Measurements from ENCODE around the gene STX2. TPM values are rescaled to one million over a fixed set of nuclear protein-coding genes. Genes with fewer than 3 reads are reported as not detected.

STX2 gene
- total RNA-seq, 2 experiments from 2014 or later, result 17.2 to 17.8 TPM

DNA sequence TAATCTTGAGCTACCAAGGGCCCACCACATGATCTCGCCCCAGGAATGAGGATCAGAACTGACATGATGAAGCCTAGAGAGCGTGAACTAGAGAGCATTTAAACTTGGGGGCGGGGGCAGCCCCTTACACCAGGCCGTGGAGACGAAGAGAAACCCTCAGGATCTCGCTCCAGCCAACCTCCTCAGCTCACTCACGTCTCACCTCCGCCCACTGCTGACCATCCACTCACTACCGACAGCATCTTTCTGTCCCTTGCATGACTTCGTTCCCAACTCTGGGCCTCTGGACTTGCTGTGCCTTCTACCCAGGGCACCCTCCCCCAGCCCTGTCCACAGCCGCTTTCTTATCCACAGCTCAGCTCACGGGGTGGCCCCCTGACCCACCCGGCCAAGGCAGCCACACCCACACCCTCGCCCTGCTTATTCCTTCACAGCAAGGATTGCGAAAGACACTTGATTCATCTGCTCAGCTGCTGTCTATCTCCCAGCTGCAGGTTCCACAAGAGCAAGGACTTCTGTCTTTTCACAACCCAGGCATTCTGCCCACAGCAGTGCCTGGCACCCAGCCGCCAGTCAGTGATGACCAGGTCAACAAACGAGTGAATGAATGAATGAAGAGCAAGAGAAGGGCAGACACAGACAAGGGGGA is 6.4 kb downstream of the STX2 start:
- DNase-seq (no peak), ATAC-seq (no peak)
- Mint-ChIP-seq H3K9me3 (ENCODE audit: low read depth) (no peaks in the 10 kb centered on the region), H3K4me3 (no peak overlapping the region), H3K27ac (no peak overlapping the region), H3K4me1 (peaks cover 18% of the 10 kb centered on the region), H3K27me3 (no peaks in the 10 kb centered on the region), H3K36me3 (no peaks in the 10 kb centered on the region)
- CTCF ChIA-PET, result no interaction called here

DNA sequence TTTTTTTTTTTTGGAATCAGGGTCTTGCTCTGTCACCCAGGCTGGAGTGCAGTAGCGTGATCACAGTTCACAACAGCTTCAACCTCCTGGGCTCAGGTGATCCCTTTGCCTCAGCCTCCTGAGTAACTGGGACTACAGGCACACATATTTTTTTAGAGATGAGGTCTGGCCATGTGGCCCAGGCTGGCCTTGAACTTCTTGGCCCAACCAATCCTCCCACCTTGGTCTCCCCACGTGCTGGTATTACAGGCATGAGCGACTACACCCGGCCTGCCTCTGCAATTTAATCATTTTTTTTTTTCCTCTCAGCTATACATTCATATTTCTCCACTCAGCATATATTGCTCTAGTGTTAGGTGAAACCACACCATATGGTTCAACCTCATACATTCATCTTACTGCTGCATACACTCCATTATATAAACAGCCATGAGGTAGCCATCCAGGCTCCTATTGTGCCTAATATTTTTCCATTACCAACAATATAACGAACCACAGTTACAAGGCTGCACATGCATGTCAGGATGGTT is 7.1 kb downstream of the STX2 start:
- peaks cover 20% of the 10 kb centered on the region for H3K4me1 Mint-ChIP-seq
- no peaks in the 10 kb centered on the region for H3K9me3 Mint-ChIP-seq (ENCODE audit: low read depth)
- no peaks in the 10 kb centered on the region for H3K36me3 Mint-ChIP-seq
- no peak overlapping the region for H3K4me3 Mint-ChIP-seq
- no peak overlapping the region for H3K27ac Mint-ChIP-seq
- H3K27me3 Mint-ChIP-seq, result no peaks in the 10 kb centered on the region
- DNase-seq (no peak), ATAC-seq (no peak)
- CTCF ChIA-PET, result interaction anchor here (1.0 to 1.6 kb wide), 2 partner anchors 11 to 14 kb away, joined by 4 to 5 read pairs; no protein-coding TSS in a partner anchor

GRCh38 chr12:130831246-130831645 is 7.8 kb downstream of the STX2 start:
- Mint-ChIP-seq H3K4me1 (peaks cover 17% of the 10 kb centered on the region), H3K36me3 (no peaks in the 10 kb centered on the region), H3K9me3 (ENCODE audit: low read depth) (no peaks in the 10 kb centered on the region), H3K27me3 (no peaks in the 10 kb centered on the region), H3K4me3 (no peak overlapping the region), H3K27ac (no peak overlapping the region)
- no peak for DNase-seq
- CTCF ChIA-PET, result interaction anchor here (1.0 to 1.6 kb wide), 2 partner anchors 10 to 13 kb away, joined by 4 to 5 read pairs; no protein-coding TSS in a partner anchor
- no peak for ATAC-seq

DNA sequence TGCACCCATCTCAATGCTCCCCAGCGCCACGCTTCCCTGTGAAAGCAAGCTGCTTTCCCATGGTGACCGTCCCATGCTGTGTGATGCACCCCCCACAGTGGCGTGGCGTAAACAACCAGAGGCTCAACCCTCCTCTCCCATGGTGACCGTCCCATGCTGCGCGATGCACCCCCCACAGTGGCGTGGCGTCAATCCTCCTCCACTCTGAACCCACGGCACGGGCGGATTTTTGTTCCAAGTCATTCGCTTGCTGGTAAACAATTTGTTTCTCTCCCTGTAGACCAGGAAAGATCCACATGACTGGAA is 8.9 kb downstream of the STX2 start:
- peak; percentile 27 for DNase-seq
- no peak overlapping the region for H3K27ac Mint-ChIP-seq
- no peak overlapping the region for H3K4me3 Mint-ChIP-seq
- H3K9me3 Mint-ChIP-seq (ENCODE audit: low read depth), result no peaks in the 10 kb centered on the region
- CTCF ChIA-PET, result interaction anchor here (1.6 kb wide), 1 partner anchor 9 kb away, joined by 5 read pairs; no protein-coding TSS in a partner anchor
- peaks cover 2% of the 10 kb centered on the region for H3K36me3 Mint-ChIP-seq
- peaks cover 15% of the 10 kb centered on the region for H3K4me1 Mint-ChIP-seq
- no peak for ATAC-seq
- no peaks in the 10 kb centered on the region for H3K27me3 Mint-ChIP-seq

DNA sequence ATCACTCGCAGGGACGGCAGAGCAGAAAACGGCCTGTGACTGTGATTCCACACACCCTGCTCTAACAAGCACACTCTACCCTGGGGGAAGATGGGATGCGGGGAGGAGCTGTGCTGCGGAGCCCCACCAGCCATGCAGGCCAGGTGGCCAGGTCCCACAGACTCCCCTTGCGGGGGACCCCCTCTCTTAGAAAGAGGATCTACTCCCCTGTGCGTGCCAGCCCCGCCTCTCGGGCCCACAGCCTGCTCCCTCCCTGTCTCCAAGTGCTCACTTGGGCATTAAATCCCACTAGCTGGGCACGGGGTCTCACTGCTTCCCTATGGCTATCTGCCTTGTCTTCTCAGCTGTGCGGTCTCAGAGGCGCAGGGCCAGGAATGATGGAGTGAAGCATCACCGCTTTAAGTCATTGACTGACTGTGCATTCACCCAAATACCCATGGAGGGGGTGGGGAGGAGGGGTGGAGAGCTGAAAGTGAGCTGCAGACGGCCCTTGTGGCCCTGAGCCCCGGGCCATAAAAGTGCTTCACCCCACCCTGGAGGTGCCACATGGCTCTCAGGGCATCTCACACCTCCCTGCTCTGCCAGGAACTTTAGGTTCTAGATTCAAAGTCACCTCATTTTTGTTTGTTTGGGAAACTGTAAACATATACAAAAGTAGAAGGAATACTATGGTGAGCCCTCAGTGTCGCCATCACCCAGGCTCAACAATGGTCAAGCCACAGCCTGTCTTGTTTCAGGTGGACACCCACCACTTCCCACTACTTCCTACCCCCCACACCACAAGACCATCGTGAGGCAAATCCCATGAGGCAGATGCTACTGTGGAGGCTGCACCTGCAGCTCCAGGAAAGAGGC is 9.4 kb downstream of the STX2 start:
- CTCF ChIA-PET, result interaction anchor here (0.7 to 1.6 kb wide), 3 partner anchors 9 to 81 kb away, joined by 3 to 5 read pairs (median 3); no protein-coding TSS in a partner anchor
- Mint-ChIP-seq H3K4me1 (peaks cover 15% of the 10 kb centered on the region), H3K27me3 (no peaks in the 10 kb centered on the region), H3K36me3 (peaks cover 2% of the 10 kb centered on the region), H3K9me3 (ENCODE audit: low read depth) (no peaks in the 10 kb centered on the region), H3K4me3 (no peak overlapping the region), H3K27ac (no peak overlapping the region)
- DNase-seq (no peak), ATAC-seq (no peak)

GRCh38 chr12:130828895-130829294 is 10.2 kb downstream of the STX2 start:
- Mint-ChIP-seq H3K27me3 (no peaks in the 10 kb centered on the region), H3K4me3 (no peak overlapping the region), H3K27ac (no peak overlapping the region), H3K36me3 (peaks cover 2% of the 10 kb centered on the region), H3K9me3 (ENCODE audit: low read depth) (no peaks in the 10 kb centered on the region), H3K4me1 (peaks cover 15% of the 10 kb centered on the region)
- ATAC-seq (no peak), DNase-seq (peak; percentile 19)
- CTCF ChIA-PET, result interaction anchor here (0.7 to 4.6 kb wide), 3 partner anchors 9 to 81 kb away, joined by 3 to 36 read pairs (median 3); partner anchors contain the start of gene STX2

DNA sequence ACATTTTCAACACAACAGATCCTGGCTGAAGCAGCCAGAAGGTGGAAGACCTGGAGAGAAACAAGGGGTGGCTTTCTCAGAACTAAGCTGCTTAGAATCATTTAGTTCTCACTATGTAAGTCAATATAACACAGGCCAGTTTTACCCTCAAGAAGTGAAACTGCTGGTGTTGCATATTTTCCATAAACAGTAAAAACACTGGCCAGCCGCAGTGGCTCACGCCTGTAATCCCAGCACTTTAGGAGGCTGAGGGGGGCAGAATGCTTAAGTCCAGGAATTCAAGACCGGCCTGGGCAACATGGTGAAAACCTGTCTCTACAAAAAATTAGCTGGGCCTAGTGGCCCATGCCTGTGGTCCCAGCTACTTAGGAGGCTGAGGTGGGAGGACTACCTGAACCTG is 11.6 kb downstream of the STX2 start:
- CTCF ChIA-PET, result interaction anchor here (1.4 to 4.6 kb wide), 4 partner anchors 8 to 1002 kb away, joined by 4 to 36 read pairs (median 10); partner anchors contain the start of gene STX2
- Mint-ChIP-seq H3K4me1 (peaks cover 15% of the 10 kb centered on the region), H3K9me3 (ENCODE audit: low read depth) (no peaks in the 10 kb centered on the region), H3K27me3 (no peaks in the 10 kb centered on the region), H3K4me3 (no peak overlapping the region), H3K27ac (no peak overlapping the region), H3K36me3 (peaks cover 3% of the 10 kb centered on the region)
- no peak for ATAC-seq
- no peak for DNase-seq

DNA sequence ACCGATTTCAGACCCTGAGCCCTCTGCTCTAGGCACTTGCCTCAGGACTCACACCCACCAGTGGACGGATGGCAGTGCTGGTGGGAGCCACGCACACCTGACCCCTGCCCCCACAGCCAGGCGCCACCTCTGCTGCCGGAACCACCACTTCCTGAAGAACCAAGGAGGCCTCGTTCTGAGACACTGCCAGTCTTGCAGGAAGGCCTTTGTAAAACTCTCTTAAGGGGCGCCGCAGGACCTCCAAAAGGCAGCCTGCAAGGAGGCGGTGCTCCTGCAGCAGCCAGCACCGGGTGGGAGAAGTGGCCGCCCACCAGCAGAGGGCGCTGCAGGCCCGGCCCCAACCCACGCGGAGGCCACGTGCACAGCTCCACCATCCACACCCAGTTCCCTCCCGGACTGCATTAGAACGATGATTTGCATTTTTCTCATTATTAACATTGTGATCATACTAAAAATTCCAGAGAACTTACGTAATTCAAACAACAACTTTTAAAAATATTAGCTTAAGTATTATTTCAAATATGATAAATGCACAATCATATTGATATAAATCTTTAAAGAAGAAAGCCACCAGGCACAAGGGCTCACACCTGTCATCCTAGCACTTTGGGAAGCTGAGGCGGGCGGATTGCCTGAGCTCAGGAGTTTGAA is 12.8 kb downstream of the STX2 start:
- CTCF ChIA-PET, result interaction anchor here (0.7 to 4.6 kb wide), 15 partner anchors 9 to 1003 kb away, joined by 3 to 36 read pairs (median 4); partner anchors contain the start of gene STX2
- H3K36me3 Mint-ChIP-seq, result peaks cover 3% of the 10 kb centered on the region
- peaks cover 23% of the 10 kb centered on the region for H3K4me1 Mint-ChIP-seq
- DNase-seq (peak; percentile 76), ATAC-seq (peak; percentile 94)
- no peak overlapping the region for H3K4me3 Mint-ChIP-seq
- H3K27me3 Mint-ChIP-seq, result no peaks in the 10 kb centered on the region
- no peak overlapping the region for H3K27ac Mint-ChIP-seq
- H3K9me3 Mint-ChIP-seq (ENCODE audit: low read depth), result no peaks in the 10 kb centered on the region

GRCh38 chr12:130825771-130826150 is 13.3 kb downstream of the STX2 start:
- no peak overlapping the region for H3K4me3 Mint-ChIP-seq
- H3K36me3 Mint-ChIP-seq, result peaks cover 7% of the 10 kb centered on the region
- CTCF ChIA-PET, result interaction anchor here (1.1 to 4.6 kb wide), 8 partner anchors 12 to 309 kb away, joined by 3 to 36 read pairs (median 6); partner anchors contain the start of gene STX2
- H3K9me3 Mint-ChIP-seq (ENCODE audit: low read depth), result no peaks in the 10 kb centered on the region
- no peak for ATAC-seq
- H3K27ac Mint-ChIP-seq, result no peak overlapping the region
- no peak for DNase-seq
- H3K4me1 Mint-ChIP-seq, result peaks cover 26% of the 10 kb centered on the region
- no peaks in the 10 kb centered on the region for H3K27me3 Mint-ChIP-seq

GRCh38 chr12:130819681-130820080 is 19.4 kb downstream of the STX2 start:
- DNase-seq (no peak), ATAC-seq (no peak)
- CTCF ChIA-PET, result interaction anchor here (0.9 to 2.2 kb wide), 6 partner anchors 10 to 56 kb away, joined by 3 to 9 read pairs (median 3); no protein-coding TSS in a partner anchor
- Mint-ChIP-seq H3K27me3 (no peaks in the 10 kb centered on the region), H3K27ac (no peak overlapping the region), H3K4me1 (peaks cover 23% of the 10 kb centered on the region), H3K36me3 (peaks cover 11% of the 10 kb centered on the region), H3K9me3 (ENCODE audit: low read depth) (no peaks in the 10 kb centered on the region), H3K4me3 (no peak overlapping the region)

DNA sequence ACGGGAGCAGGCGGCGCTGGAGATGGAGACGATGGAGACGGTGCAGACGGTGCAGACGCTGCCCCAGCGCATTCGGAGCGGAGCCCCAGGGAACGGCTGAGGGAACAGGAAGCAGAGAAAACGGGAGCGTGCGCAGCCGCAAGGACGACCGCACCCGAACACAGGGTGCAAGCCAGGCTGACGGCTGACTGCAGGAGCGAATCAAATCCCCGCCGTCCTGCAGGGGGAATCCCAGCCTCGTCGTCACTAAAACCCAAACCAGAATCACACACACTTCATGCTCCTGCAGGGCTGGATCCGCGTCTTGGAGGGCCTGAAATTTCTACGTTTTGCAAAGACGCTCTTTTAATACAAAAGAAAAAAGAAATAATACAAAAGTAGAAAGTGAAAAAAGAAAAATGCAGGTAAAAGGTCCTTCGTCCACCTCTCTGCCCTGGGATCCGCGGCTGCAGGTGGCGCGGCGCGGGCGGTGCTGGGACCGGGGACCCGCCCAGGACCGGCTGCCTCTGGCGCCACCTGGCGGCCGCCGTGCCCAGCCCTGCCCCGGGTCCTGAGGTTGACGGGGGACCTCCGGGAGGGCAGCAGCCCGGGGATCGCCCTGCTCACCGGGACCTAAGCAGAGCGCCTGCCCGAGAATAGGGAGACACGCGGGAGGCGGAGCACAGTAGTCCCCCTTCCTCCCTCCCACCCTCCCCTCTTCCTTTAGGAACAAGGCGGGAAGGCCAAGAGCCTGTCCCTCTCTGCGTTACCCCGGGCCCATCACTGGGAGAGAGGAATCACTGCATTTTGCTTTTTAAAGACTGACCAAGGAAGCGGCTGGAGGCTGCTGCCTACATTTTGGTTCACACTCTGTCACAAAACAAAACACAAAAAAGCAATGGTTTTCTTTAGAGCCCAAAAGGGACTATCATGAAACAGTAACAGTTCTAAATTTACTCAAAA is 20.1 kb downstream of the STX2 start:
- DNase-seq (peak; percentile 73), ATAC-seq (peak; percentile 97)
- Mint-ChIP-seq H3K27me3 (no peaks in the 10 kb centered on the region), H3K4me1 (peaks cover 23% of the 10 kb centered on the region), H3K4me3 (peak overlapping the region; percentile 72), H3K36me3 (peaks cover 11% of the 10 kb centered on the region), H3K9me3 (ENCODE audit: low read depth) (no peaks in the 10 kb centered on the region), H3K27ac (peak overlapping the region; percentile 26)
- CTCF ChIA-PET, result interaction anchor here (0.9 to 2.8 kb wide), 10 partner anchors 10 to 70 kb away, joined by 3 to 16 read pairs (median 4); no protein-coding TSS in a partner anchor

DNA sequence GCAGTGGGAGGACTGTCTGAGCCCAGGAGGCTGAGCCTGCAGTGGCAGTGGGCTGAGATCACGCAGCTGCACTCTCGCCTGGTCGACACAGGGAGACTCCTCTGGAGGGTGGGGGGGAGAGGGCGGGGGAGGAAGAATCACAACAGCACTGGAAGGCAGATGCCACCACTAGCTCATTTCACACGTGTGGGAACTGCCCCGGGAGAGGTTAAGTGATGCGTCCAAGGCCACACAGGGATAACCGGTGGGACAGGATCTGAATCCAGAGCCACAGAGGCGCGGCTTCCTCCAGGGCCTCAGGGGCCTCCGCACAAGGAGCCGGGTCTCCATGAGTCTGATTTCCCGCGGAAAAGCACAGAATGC is 20.8 kb downstream of the STX2 start:
- Mint-ChIP-seq H3K36me3 (peaks cover 11% of the 10 kb centered on the region), H3K27me3 (no peaks in the 10 kb centered on the region), H3K4me1 (peaks cover 23% of the 10 kb centered on the region), H3K27ac (peak overlapping the region; percentile 26), H3K4me3 (peak overlapping the region; percentile 72), H3K9me3 (ENCODE audit: low read depth) (no peaks in the 10 kb centered on the region)
- ATAC-seq (no peak), DNase-seq (no peak)
- CTCF ChIA-PET, result interaction anchor here (0.7 to 3.0 kb wide), 7 partner anchors 13 to 70 kb away, joined by 3 to 16 read pairs (median 4); no protein-coding TSS in a partner anchor
